Ovary (tissue), 9 donors: Measurements from ENCODE around the gene MPRIP. TPM values are rescaled to one million over a fixed set of nuclear protein-coding genes. Genes with fewer than 3 reads are reported as not detected.

ENCODE experiments used
- DNase-seq, 5 donors: peaks; one replicate each; pipeline ENCODE4 v3.0.0-alpha.2; 2019 to 2020
- H3K27ac ChIP-seq, 2 donors: fragments of 200-600 bp; one replicate each; pipeline versions ENCODE4 v1.5.1 to v1.8.0; 2019 to 2022
- H3K27me3 ChIP-seq: fragments of 200-600 bp; one replicate; pipeline ENCODE4 v1.8.0; 2022
- H3K36me3 ChIP-seq: fragments of 200-600 bp; sonication (generic); one replicate; pipeline ENCODE4 v1.5.1; 2019
- H3K4me1 ChIP-seq: one replicate; pipeline ENCODE4 v1.8.1; 2013; ENCODE audit warnings: mild to moderate bottlenecking, moderate library complexity; ENCODE audit not compliant: insufficient read depth
- H3K4me3 ChIP-seq: fragments of 200-600 bp; sonication (generic); one replicate; pipeline ENCODE4 v1.5.1; 2017
- H3K9me3 ChIP-seq, 2 donors: fragments of 200-600 bp in 1 of 2; sonication (generic) in 1 of 2; one replicate each; pipeline versions ENCODE4 v1.5.1 to v1.8.1; 2013 to 2019; ENCODE audit warnings: mild to moderate bottlenecking in 1 of 2, moderate library complexity in 1 of 2
- CTCF ChIP-seq, 3 donors: fragments of 450-650 bp in 2 of 3; fragments of 200-600 bp in 1 of 3; IDR thresholded peaks; one replicate each; pipeline versions ENCODE4 v1.5.1 to v1.8.0; 2016 to 2022; ENCODE audit warnings: antibody characterized with exemption in 3 of 3, mild to moderate bottlenecking in 1 of 3
- EP300 ChIP-seq: sonication (generic); formaldehyde crosslinking; IDR thresholded peaks from one replicate; pipeline ENCODE4 v1.6.1; 2017; ENCODE audit warnings: antibody characterized with exemption
- POLR2A ChIP-seq: fragments of 450-650 bp; IDR thresholded peaks from one replicate; pipeline ENCODE4 v1.6.1; 2017; ENCODE audit warnings: antibody characterized with exemption, mild to moderate bottlenecking, moderate library complexity
- WGBS, 3 donors: extraction: QIAGEN DNeasy Blood & Tissue Kit in 1 of 3; methylation state at CpG; one replicate each; pipeline versions ENCODE4 v1.1.5 to v1.1.7; 2013 to 2017; 5-methylcytosine and 5-hydroxymethylcytosine counted together
- intact Hi-C, 4 donors: fragments of 100-400 bp; cut with DNase I; formaldehyde crosslinking; loops; one replicate each; pipeline versions ENCODE4 v1.11.0 to v1.15.1; 2022 to 2023
- polyA plus RNA-seq, 2 donors: library from polyadenylated mRNA; stranded (reverse); fragments of 200-250 nt in 1 of 2; fragments of 350-450 nt in 1 of 2; fragmentation: Illumina TruSeq in 1 of 2; extraction: RNeasy Lipid Tissue Mini Kit (QIAGEN cat#74804) in 1 of 2; gene quantifications; one replicate each; pipeline ENCODE4 v1.2.3, GENCODE V29; 2013 to 2014
- total RNA-seq, 7 donors: library from RNA; depleted of rRNA in 2 of 7; stranded (reverse); fragments of >200 nt in 2 of 7; fragmentation: NEBNext Ultra II Directional in 3 of 7; extraction: Animal tissue kit (Norgen Biotek cat#: 25700) in 3 of 7; gene quantifications; one replicate each; pipeline versions ENCODE4 v1.1.0 to v1.2.4, GENCODE V29; 2016 to 2023
- donor health status: DM: no; HTN: no; CAD: no; lungs with moderate emphysema.
- donor health status: DM: no; HTN: no; CAD: no.
- donor health status: Bipolar disorder and iron deficiency.
- donor health status: DM: yes; HTN: yes; CAD: no.
- donor health status: DM: no; HTN: no; CAD: no.
- donor health status: DM: yes; HTN: yes; CAD: no.

MPRIP gene
- total and polyA plus RNA-seq, 9 donors = 72.3 to 256 (median 202) TPM

- Histone ChIP-seq H3K27ac (no peak overlapping the region), H3K36me3 (no peaks in the 10 kb centered on the region), H3K9me3 (no peaks in the 10 kb centered on the region), H3K4me3 (no peak overlapping the region), H3K4me1 (no peaks in the 10 kb centered on the region), H3K27me3 (no peaks in the 10 kb centered on the region)
- WGBS, 3 donors = 94 to 96% (median 95%) methylated on average over 8 of the region's 8 CpGs
- TF ChIP-seq EP300 (no peak), CTCF (IDR thresholded peaks at IDR 0.05) (no peak), POLR2A (no peak)
- intact Hi-C loops = no loop called here
- DNase-seq = peak in 1 of 5 donors; percentile 6
Observed at GRCh38 chr17:17017343-17018014, 24.8 kb upstream of the MPRIP start.

GRCh38 chr17:17018021-17018441 lies 24.2 kb upstream of the MPRIP start:
- Histone ChIP-seq H3K9me3 (no peaks in the 10 kb centered on the region), H3K27me3 (no peaks in the 10 kb centered on the region), H3K27ac (no peak overlapping the region), H3K4me3 (no peak overlapping the region), H3K4me1 (no peaks in the 10 kb centered on the region), H3K36me3 (no peaks in the 10 kb centered on the region)
- intact Hi-C loops = no loop called here
- TF ChIP-seq POLR2A (no peak), EP300 (no peak), CTCF (IDR thresholded peaks at IDR 0.05) (no peak)
- DNase-seq = peak in 2 of 5 donors; percentile 7 to 20
- WGBS, 3 donors = 85 to 91% (median 86%) methylated on average over 11 of the region's 11 CpGs

GRCh38 chr17:17018612-17019429 lies 23.4 kb upstream of the MPRIP start:
- Histone ChIP-seq H3K36me3 (no peaks in the 10 kb centered on the region), H3K9me3 (no peaks in the 10 kb centered on the region), H3K27ac (no peak overlapping the region), H3K4me3 (no peak overlapping the region), H3K4me1 (no peaks in the 10 kb centered on the region), H3K27me3 (no peaks in the 10 kb centered on the region)
- 92 to 96% (median 95%) methylated on average over 10 of the region's 10 CpGs for WGBS, 3 donors
- intact Hi-C loops = no loop called here
- peak in 2 of 5 donors; percentile 7 to 17 for DNase-seq
- TF ChIP-seq CTCF (IDR thresholded peaks at IDR 0.05) = no peak
- no peak for TF ChIP-seq EP300

GRCh38 chr17:17019430-17019762 lies 22.9 kb upstream of the MPRIP start:
- H3K27ac ChIP-seq = no peak overlapping the region
- H3K27me3 ChIP-seq = no peaks in the 10 kb centered on the region
- peak in 1 of 5 donors; percentile 18 for DNase-seq
- H3K36me3 ChIP-seq = no peaks in the 10 kb centered on the region
- WGBS, 3 donors = 87 to 90% (median 89%) methylated on average over 5 of the region's 5 CpGs
- TF ChIP-seq POLR2A (no peak), EP300 (no peak), CTCF (IDR thresholded peaks at IDR 0.05) (no peak)
- H3K4me1 ChIP-seq = no peaks in the 10 kb centered on the region
- intact Hi-C loops = no loop called here
- H3K9me3 ChIP-seq = no peaks in the 10 kb centered on the region
- no peak overlapping the region for H3K4me3 ChIP-seq
